Upper lobe of left lung (tissue), 4 donors: ENCODE results near the gene SH3GLB2.

Experiments used
- EP300 ChIP-seq, 4 donors: sonication (generic); formaldehyde crosslinking; IDR thresholded peaks; one replicate each; pipeline ENCODE4 v1.5.1; 2017; ENCODE audit warnings: antibody characterized with exemption in 4 of 4, control low read depth in 2 of 4
- POLR2A ChIP-seq, 4 donors: fragments of 450-650 bp; IDR thresholded peaks; one replicate each; pipeline ENCODE4 v1.5.1; 2016 to 2017; ENCODE audit warnings: antibody characterized with exemption in 4 of 4, mild to moderate bottlenecking in 2 of 4
- TF ChIP-seq, protein P1 (sequence below), 6 experiments: fragments of 450-650 bp in 4 of 6; fragments of 200-600 bp in 2 of 6; sonication (generic) in 2 of 6; IDR thresholded peaks; one replicate each; pipeline ENCODE4 v1.5.1; 2016 to 2019; ENCODE audit warnings: antibody characterized with exemption in 6 of 6

DNA sequence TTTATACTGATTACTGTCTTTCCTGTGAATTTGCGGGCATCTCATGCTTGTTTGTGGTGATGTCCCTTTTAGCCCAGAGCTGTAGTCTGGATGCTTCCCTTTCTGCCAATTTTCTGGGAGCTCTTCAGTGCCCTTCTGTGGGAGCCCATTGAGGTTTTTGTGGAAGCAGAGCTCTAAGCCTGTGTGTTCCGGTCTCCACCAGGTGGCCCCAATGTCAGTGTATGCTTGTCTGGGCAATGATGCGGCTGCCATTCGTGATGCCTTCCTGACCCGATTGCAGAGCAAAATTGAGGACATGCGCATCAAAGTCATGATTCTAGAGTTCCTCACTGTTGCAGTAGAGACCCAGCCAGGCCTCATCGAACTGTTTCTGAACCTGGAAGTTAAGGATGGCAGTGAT, 35.1 kb downstream of the SH3GLB2 start:
- TF ChIP-seq, protein P1, sequence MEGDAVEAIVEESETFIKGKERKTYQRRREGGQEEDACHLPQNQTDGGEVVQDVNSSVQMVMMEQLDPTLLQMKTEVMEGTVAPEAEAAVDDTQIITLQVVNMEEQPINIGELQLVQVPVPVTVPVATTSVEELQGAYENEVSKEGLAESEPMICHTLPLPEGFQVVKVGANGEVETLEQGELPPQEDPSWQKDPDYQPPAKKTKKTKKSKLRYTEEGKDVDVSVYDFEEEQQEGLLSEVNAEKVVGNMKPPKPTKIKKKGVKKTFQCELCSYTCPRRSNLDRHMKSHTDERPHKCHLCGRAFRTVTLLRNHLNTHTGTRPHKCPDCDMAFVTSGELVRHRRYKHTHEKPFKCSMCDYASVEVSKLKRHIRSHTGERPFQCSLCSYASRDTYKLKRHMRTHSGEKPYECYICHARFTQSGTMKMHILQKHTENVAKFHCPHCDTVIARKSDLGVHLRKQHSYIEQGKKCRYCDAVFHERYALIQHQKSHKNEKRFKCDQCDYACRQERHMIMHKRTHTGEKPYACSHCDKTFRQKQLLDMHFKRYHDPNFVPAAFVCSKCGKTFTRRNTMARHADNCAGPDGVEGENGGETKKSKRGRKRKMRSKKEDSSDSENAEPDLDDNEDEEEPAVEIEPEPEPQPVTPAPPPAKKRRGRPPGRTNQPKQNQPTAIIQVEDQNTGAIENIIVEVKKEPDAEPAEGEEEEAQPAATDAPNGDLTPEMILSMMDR (IDR thresholded peaks at IDR 0.05): no peak
- TF ChIP-seq POLR2A (IDR thresholded peaks at IDR 0.05): no peak
- no peak for TF ChIP-seq EP300 (IDR thresholded peaks at IDR 0.05)
